Measurements from ENCODE around the gene CPE.

DNA sequence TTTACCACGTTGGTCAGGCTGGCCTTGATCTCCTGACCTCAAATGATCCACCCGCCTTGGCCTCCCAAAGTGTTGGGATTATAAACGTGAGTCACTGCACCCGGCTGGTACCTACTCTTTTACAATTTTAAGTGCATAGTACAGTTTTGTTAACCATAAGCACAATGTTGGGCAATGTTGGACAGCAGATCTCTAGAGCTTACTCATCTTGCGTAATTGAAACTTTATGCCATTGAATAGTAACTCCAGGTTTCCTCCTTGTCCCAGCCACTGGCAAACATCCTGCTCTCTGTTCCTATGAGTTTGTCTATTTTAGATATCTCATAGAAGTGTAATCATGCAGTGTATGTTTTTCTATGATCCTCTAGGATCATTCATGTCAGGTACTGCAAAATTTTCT lies 9.3 kb upstream of the CPE start:
- TF ChIP-seq POLR2A (IDR thresholded peaks at IDR 0.05) (no peak), EP300 (IDR thresholded peaks at IDR 0.05) (no peak)
- TF ChIP-seq, protein P1, sequence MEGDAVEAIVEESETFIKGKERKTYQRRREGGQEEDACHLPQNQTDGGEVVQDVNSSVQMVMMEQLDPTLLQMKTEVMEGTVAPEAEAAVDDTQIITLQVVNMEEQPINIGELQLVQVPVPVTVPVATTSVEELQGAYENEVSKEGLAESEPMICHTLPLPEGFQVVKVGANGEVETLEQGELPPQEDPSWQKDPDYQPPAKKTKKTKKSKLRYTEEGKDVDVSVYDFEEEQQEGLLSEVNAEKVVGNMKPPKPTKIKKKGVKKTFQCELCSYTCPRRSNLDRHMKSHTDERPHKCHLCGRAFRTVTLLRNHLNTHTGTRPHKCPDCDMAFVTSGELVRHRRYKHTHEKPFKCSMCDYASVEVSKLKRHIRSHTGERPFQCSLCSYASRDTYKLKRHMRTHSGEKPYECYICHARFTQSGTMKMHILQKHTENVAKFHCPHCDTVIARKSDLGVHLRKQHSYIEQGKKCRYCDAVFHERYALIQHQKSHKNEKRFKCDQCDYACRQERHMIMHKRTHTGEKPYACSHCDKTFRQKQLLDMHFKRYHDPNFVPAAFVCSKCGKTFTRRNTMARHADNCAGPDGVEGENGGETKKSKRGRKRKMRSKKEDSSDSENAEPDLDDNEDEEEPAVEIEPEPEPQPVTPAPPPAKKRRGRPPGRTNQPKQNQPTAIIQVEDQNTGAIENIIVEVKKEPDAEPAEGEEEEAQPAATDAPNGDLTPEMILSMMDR (IDR thresholded peaks at IDR 0.05) = no peak
